Tibial nerve (tissue), 3 donors: ENCODE measurements around the gene INTS3.
A peak's percentile ranks its signal among the peaks of the same experiment; 100 is the strongest.

Experiments used
- CTCF ChIP-seq, 5 experiments: fragments of 200-600 bp in 3 of 5; fragments of 450-650 bp in 2 of 5; sonication (generic) in 3 of 5; IDR thresholded peaks; one replicate each; pipeline ENCODE4 v1.5.1; 2016 to 2019; ENCODE audit warnings: antibody characterized with exemption in 5 of 5, mild to moderate bottlenecking in 3 of 5, moderate library complexity in 2 of 5
- POLR2A ChIP-seq, 2 donors: fragments of 450-650 bp; IDR thresholded peaks; one replicate each; pipeline ENCODE4 v1.6.1; 2017; ENCODE audit warnings: antibody characterized with exemption in 2 of 2, mild to moderate bottlenecking in 2 of 2, moderate library complexity in 2 of 2

DNA sequence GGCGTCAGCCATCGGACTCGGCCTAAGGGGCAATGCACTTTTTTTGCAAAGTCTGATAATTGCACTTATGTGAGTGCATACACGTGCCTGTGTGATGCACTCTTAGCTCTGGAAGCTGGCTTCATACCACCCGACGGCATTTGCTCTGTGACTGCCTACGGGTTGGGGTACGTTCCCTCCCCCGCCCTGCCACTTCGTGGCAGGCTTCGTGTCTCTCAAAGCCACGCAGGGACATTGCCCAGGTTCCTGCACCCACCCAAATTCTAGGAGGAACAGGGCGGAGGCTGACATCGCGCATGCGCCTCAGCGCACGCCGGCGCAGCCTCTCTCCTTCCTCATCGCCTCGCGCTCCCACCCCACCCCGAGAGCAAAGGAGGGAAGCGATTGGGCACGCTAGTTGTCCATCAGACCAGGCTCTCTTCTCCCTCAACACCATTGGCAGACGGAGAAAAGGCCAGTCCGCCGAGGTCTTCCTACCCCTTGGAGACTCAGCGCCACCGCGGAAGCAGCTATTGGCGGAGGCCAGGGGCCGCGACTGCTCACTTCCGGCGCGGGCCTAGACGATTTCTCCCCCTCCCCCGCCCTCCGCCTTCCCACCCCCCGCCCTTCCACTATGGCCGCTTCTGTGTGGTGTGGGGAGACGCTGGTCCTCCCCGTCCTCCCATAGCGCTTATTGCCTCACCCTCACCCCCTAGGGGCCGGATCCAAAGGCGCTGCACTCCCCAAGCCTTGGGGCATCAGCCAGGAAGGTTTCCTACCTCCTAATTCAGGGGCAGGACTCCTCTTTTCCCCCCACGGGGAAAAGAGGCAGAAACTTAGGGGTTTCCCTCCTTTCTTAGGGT lies at the start of gene INTS3:
- TF ChIP-seq CTCF (IDR thresholded peaks at IDR 0.05) (peak in 2 of 5 experiments; percentile 10 to 33), POLR2A (IDR thresholded peaks at IDR 0.05) (peak in 1 of 2 donors; percentile 41)
